K562 (cell line): Measurements from ENCODE around the gene MYADML2.

Experiments used
- CTCF ChIP-seq, 3 experiments: IDR thresholded peaks in 2 of 3; conservative IDR thresholded peaks in 1 of 3; 2 replicates each; pipeline ENCODE4 v1.5.1; 2011 to 2012; ENCODE audit warnings: low read length in 3 of 3, mild to moderate bottlenecking in 3 of 3, control low read depth in 2 of 3, improper control_type of control experiment in 1 of 3, inconsistent platforms in 1 of 3, low read depth in 1 of 3, mixed read lengths in 1 of 3, moderate library complexity in 1 of 3; ENCODE audit not compliant: insufficient read depth in 2 of 3
- EZH2 ChIP-seq: IDR thresholded peaks from 2 replicates; pipeline ENCODE4 v1.6.1; 2012; ENCODE audit warnings: low read depth, mild to moderate bottlenecking, inconsistent platforms, low read length, borderline replicate concordance
- GABPB1 ChIP-seq: sonication (generic); formaldehyde crosslinking; IDR thresholded peaks from 2 replicates; pipeline ENCODE4 v1.8.0; 2022; ENCODE audit warnings: mild to moderate bottlenecking, missing genetic modification reagents
- GMEB1 ChIP-seq: fragments of 250-450 bp; sonication (Bioruptor Pico); IDR thresholded peaks from 2 replicates; pipeline ENCODE4 v1.4.0; 2020; ENCODE audit warnings: mild to moderate bottlenecking
- HNRNPH1 ChIP-seq: fragments of 200-400 bp; formaldehyde crosslinking; optimal IDR thresholded peaks from 2 replicates; pipeline ENCODE3; 2017; ENCODE audit warnings: low read depth, mild to moderate bottlenecking, low read length, moderate library complexity
- RBFOX2 ChIP-seq: fragments of 200-400 bp; formaldehyde crosslinking; IDR thresholded peaks from 2 replicates; pipeline ENCODE4 v1.6.1; 2017; ENCODE audit warnings: low read depth, mild to moderate bottlenecking, low read length, moderate library complexity
- ZNF217 ChIP-seq: sonication (generic); formaldehyde crosslinking; IDR thresholded peaks from 2 replicates; pipeline ENCODE4 v1.8.0; 2022; ENCODE audit warnings: mild to moderate bottlenecking, missing genetic modification reagents

GRCh38 chr17:81967244-81967532 is 20.2 kb upstream of the MYADML2 start:
- no peak for TF ChIP-seq GMEB1
- no peak for TF ChIP-seq GABPB1 (CRISPR knock-in tag)
- TF ChIP-seq EZH2 = no peak
- no peak for TF ChIP-seq RBFOX2
- TF ChIP-seq CTCF (IDR thresholded peaks at IDR 0.05 in 2 of 3, conservative IDR thresholded peaks at IDR 0.05 in 1 of 3; ENCODE audit: insufficient read depth in 2 of 3, low read depth in 1 of 3, low read length in 3 of 3) = no peak
- TF ChIP-seq ZNF217 (CRISPR knock-in tag) = no peak
- no peak for TF ChIP-seq HNRNPH1
